ENCODE results near the gene SLC35B1. TPM values are rescaled to one million over a fixed set of nuclear protein-coding genes. Genes with fewer than 3 reads are reported as not detected.
"Not testable (repeated sequence)": the region's sequence is repeated elsewhere in the genome, so short reads cannot be mapped to it uniquely, and the experiment has no call there.

SLC35B1 gene
- total RNA-seq, 1 experiment from 2014 or later, result 112 TPM

DNA sequence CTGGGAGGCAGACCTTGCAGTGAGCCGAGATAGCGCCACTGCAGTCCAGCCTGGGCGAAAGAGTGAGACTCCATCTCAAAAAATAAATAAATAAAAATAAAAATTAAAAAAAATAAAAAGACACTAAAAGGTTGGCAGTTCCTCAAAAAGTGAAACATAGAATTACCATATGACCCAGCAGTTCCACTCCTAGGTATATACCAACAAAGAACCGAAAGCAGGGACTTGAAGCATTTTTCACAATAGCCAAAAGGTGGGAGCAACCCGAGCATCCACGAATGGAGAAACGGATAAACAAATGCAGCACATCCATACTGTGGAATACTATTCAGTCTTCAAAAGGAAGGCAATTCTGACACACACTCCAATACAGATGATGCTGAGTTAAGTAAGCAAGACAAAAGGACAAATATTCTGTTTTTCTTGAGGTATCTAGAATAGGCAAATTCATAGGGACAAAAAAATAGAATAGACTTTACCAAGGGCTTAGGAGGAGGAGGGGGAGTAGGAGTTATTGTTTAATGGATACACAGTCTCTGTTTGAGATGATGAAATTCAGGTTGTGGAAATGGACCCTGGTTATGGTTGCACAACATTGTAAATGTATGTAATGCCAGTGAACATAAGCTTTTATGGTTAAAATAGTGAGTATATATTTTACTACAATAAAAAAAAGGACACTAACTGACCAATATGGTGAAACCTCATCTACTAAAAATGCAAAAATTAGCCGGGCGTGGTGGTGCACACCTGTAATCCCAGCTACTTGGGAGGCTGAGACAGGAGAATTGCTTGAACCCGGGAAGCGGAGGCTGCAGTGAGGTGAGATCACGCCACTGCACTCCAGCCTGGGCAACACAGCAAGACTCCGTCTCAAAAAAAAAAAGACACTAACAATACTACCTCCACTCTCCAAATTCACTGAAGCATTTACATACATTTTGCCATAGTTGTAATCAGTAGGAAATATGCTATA, 27.0 kb upstream of the SLC35B1 start:
- no peak for DNase-seq (ENCODE audit: low spot score)

DNA sequence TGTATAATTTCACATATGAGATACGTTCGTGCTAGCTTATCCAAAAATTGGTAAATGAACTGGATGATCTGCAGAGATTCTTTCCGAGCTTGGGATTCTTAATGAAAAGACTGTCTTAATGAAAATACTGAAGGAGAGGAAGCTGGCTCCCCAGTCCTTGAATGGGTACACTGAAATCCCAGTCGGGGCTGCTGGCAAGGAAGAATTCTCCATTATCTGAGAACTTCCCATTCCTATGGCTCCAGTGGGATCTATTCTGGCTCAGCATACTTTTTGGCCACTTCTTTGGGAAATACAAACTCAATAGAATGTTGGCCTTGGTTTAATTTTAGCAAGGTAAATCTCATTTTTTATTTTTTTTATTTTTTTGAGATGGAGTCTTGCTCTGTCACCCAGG, 23.7 kb upstream of the SLC35B1 start:
- DNase-seq (ENCODE audit: low spot score), result no peak

DNA sequence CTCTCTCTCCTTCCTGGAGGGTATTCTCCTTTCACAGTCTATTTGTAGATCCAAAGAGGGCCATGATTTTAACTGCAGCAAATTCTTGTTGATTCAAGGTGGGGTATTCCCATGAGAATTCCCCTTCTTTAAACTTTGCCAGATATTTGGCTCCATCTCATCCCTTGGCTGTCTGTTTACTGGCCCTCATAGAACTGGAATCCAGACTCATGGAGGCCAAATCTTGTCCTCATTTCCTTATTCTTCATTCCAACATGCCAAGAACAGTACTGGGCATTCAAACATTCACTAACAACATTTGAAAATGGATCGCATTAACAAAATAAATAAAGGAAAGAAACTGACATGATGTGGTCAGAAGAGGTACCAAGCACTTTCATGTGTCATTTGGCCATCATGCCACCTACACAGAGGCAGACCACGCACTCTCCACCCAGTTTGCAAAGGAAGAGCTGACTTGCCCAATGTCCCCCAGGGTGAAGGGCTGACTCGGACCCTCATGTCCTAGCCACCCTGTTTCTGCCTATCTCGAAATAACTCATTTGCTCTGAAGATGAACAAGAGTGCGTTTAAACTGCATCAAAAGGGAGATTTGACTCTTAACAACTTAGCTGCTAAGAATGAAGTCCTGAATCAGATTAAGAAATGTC, 23.1 kb upstream of the SLC35B1 start:
- no peak for DNase-seq (ENCODE audit: low spot score)

DNA sequence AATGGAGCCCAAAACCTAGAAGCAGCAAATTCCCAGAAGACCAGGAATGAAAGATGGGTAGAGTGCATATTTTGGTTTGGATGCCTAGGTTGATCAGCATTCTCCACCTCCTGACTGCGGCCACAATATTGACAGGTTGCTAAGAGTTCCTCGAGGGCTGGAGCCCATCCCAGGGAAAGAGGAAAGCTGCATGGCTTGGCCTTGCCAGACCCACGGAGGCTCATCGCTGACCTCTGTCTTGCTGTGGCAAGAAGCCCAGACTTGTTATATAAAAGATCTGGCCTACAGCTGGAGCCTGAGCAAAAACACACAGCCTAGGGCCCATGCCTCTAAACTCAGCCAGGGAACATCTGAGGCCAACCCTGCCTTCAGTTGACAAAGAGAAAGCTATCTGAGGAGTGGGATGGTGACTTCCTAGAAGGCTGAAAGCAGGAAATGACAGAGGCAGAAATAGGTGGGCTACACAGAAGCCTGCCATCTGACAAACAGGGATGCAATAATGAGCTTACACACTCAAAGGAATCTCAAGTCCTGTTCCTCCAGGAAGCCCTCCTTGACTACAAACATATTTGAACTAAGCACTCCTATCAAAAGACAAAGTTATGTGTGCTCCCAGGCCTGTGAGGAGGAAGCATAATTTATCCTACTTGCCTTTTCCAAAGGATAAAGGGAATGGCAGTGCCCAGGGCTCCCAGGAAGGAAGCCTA, 22.5 kb upstream of the SLC35B1 start:
- no peak for DNase-seq (ENCODE audit: low spot score)

DNA sequence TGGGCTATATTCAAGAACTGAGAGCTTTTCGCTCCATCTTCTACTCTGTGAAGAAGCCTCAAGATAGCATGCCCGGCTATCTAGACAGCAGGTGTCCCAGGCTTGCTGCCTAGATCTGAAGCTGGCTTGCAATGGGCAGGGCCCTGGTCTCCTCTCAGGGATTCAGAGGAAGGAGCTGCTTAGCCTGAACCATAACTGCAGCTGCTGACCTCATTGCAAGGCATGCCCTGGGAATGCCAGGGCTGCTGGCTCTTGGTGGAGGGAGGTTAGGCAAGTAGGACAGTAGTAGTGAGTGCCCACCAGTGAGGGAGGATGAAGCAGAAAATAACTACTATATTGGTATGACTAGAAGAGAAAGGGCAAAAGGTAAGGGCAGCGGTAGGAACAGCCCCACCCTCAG, 21.3 kb upstream of the SLC35B1 start:
- DNase-seq (ENCODE audit: low spot score), result no peak

DNA sequence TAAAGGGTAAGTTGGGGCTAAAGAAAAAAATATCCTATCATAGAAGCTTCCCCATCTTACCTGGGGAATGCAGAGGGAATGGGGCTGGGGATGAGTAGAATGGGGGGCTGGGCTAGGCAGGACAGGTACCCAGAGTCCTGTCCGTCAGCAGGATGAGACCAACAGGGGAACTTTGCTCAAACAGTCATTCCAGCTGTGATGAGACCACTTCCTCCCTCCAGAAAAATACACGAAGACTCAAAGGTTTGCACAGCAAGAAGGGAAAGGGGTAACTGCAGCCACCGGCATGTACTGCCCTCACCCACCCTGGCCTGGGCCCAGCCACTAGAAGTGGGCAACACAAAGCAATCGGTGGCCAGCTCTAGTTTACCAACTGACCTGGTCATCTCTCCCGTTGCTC, 20.7 kb upstream of the SLC35B1 start:
- no peak for DNase-seq (ENCODE audit: low spot score)

DNA sequence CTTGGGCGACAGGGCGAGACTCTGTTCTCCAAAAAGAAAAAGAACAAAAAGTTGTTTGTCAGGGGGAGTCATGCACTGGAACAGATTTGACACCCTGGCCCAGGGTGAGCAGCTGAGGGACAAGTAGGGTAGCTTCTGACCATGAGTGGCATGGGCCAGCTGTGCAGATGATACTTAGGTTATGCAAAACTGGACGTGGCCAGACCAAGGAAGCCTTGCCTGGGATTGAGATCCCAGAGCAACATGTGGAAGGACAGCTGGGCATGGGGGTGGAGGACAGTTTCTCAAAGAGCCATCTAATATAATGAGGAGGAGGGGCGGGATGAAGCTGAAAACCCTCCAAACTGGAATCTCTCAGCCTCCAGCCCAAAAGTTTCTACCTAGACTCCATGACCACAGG, 19.6 kb upstream of the SLC35B1 start:
- DNase-seq (ENCODE audit: low spot score), result no peak

DNA sequence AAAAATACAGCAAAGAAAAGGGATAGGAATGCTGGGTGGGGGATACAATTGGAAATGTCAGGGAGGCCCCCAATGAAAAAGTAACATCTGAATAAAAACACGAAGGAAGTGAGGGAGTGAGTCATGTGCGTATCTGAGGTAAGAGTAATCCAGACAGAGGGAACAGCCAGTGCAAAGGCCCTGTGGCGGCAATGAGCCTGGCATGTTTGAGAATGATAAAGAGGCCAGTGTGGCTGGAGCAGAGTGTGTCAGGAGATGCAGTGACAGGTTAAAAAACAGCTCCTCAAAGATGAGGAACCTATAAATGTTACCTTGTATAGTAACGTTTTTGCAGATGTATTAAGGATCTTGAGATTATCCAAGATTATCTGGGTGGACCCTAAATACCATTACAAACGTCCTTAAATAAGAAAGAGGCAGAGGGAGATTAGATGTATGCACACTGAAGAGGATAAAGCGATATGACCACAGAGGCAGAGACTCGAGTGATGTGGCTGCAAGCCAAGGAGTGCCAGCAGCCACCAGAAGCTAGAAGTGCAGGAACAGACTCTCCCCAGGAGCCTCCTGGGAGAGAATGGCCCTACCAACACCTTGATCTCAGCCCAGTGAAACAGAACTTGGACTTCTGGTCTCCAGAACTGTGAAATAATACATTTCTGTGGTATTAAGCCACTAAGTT, 17.8 kb upstream of the SLC35B1 start:
- DNase-seq (ENCODE audit: low spot score), result no peak

DNA sequence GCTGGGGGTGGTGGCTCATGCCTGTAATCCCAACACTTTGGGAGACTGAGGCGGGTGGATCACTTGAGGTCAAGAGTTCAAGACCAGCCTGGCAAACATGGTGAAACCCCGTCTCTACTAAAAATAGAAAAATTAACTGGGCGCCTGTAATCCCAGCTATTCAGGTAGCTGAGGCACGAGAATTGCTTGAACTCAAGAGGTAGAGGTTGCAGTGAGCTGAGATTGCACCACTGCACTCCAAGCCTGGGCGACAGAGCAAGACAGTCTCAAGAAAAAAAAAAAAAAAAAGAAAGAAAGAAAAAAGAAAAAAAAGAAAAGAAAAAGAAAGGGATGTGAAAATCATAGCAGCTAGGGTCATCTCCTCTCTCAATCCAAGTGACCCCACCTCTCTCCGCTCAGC, 16.8 kb upstream of the SLC35B1 start:
- not testable (repeated sequence) for DNase-seq (ENCODE audit: low spot score)

DNA sequence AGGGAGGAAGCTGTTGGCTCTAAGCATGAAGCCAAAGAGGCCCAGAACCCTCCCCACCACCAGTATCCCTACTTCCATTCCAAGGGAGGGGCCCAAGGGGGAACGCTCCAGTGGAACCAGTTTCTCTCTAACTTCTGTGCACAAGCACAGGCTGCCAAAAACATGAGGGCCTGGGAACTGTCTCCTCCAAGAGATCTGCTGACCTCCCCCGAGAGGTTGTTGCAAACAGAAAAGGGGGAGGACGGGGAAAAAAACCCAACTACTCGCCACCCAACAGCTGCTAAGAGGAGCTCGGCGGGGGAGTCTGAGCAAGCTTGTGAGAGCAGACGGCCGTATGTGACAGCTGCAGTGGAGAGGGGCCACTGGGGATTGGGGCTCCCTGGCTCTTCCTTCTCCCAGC, 15.7 kb upstream of the SLC35B1 start:
- DNase-seq (ENCODE audit: low spot score), result no peak

DNA sequence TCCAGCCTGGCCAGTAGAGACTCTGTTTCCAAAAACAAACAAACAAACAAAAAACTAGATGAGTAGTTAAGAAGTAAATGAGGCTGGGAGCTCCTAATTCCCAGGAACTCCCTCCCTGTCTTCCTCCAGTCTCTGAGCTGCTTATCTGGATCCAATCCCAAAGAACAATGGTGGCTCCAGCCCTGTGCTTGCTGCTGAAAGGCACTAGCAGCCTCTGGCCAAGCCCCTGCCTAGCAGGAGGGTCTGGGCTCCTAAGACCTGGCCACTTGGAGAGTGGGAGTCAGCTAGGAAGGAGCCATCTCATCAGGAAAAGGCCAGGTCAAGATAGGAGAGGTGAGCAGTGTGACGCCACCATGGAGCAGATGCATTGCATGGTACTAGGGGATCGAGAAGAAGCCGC, 14.3 kb upstream of the SLC35B1 start:
- no peak for DNase-seq (ENCODE audit: low spot score)

DNA sequence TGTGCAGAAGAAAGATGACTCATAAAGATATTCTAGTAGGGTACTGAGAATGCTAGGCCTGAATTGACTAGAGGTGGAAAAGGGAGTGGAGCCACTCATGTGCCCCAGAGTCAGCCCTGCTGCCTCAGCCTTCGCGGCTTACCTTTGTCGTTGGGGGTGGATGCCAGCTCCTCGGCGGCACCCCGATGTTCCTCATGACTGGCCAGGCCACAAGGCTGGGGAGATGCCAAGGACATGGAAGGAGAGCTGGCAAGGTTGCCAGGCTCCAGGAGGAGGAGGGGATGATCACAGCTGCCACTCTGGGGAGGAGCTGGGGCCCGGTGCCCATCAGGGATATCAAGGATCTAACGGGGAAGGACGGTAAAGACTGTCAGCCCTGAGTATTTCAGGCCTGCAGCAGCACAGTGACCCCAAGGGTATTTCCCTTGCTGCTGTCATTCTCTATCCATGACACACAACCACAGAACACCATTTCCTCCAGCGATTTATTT, 9.7 kb upstream of the SLC35B1 start:
- DNase-seq (ENCODE audit: low spot score), result no peak

DNA sequence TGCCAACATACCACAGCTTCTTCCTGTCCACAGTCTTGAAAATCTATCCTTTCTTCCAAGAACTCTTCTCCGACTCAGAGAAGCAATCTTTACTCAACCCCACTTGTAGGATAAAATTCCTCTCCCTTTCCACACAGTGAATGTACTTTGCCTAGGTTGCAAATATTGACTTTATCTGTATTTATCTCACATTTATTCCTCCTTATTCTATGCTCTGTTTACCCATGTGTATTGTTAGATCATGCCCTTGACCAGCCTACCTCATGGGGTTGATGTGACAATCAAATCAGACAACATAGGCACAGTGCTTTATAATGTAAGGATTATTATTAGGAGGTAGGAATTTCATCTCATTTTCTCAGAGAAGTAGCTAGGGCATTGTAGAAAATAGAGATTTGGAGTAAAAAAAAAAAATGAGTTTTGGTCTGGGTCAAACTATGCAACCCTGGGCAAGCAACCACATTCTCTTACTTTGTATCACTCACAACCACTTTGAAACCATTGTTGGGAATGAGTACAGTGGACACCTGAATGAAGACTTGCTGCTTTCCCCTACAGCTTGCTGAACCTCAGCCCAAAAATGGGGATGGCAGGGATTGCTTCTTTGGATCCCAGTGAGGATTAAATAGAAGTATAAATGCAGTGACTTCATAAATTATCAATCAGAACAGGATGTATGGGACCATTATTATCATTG, 9.1 kb upstream of the SLC35B1 start:
- no peak for DNase-seq (ENCODE audit: low spot score)

DNA sequence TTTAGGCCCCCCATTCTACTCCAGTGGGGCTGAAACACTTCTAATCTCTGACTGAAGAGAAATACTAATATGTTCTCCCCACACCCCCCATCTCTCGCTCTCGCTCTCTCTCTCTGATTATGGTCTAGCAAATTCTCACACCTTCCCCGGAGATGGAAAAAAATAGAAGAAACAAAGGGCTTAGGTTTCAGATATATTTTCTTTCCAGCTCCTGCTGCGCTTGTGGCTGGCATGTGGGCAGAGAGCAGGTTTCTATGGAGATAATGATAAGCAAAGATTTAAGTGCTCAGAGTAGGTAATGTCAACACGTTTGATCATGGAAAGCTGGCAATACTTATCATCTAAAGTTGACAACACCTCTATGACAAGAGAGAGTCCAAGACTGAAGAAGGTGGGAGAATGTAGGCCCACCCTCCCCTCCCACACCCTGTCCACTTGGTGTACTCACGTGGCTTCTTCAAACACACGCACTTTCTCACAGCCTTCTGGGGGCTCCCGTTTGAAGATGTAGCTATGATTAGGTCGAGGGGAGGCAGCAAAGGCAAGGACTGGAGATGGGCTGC, 8.0 kb upstream of the SLC35B1 start:
- no peak for DNase-seq (ENCODE audit: low spot score)

DNA sequence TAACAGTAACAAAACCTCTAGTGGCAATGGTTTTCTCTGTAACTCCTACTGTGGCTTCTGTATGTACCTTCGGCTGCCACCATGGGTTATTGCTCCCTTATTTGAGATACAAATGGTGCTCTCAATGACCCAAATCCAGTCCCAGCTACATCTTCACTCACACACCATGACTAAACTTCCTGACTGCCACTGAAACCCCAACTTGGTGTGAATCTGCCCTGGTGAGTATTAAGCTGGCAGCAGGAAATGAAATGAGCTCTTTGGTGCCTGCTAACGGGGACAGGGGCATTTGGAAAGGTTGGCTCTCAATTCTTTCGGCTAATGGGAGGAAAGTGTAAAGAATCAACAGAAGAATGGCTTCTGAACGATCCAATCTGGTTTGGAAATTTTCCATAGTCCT, 7.5 kb upstream of the SLC35B1 start:
- DNase-seq (ENCODE audit: low spot score), result no peak

DNA sequence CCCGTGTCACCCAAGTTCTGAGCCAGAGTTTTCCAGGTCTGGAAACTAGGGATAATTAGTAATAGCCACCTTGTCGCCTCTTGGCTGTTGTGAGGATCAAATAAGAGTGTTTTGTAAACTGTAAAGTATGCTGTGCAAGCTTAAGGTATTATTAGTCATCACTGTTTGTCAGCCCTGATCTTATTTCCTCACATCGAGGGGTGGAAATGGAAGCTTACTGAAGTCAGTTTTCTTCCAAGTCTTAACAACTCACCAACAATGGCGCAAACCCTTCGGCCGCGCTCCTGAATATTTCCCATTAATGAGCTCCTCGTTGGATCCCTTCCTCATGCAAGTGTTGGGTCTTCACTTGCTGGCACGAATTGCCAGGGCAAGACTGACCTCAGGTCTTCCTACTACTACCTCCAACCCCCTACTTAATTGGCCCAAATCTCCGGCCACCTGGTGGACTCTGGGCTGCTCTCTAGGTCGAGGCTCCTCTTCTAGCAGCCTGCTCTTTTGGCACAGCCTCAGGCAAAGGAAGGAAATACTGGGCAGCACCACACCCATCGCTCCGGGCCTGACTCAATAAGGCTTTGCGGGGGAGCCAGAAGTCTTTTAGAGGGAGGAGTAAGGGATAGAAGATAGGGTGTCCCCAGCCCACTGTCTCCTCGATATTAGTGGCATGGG, 885 bp upstream of the SLC35B1 start:
- DNase-seq (ENCODE audit: low spot score), result peak; percentile 58

DNA sequence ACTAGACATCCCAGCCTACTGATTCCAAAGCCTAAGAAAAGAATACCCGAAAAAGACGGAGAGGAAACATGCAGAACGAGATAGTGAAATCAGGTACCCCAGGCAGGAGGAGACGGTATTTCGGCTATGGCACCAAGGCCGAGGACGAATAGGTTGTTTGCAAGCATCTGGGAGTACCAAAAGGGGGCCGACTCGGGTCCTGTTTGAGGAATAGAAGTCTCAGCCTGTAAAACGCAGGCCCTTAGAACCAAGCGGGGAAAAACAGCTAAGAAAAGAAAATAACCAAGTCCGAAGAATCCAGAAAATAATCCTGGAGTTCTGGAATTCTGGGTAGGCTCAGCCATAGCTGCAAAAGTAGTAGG, 537 bp downstream of the SLC35B1 start:
- DNase-seq (ENCODE audit: low spot score), result no peak

DNA sequence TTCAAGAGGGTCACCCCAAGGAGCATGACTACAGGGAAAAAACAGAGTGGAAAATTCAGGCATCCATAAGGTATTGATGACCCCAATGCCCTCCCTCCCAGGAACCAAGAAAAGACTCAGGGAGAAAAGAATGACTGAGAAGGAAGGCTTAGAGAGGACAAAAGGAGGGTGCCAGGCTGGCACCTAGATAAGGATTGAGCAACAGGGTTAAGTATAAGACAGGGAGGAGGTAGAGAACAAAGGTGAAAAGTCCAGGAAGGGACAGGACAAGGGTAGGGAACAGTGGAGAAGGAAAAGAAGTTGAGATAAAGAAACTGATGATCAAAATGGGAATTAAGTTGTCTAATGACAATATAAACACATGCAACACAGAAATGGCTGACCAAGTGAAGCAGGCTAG, 2.5 kb downstream of the SLC35B1 start:
- DNase-seq (ENCODE audit: low spot score), result no peak

DNA sequence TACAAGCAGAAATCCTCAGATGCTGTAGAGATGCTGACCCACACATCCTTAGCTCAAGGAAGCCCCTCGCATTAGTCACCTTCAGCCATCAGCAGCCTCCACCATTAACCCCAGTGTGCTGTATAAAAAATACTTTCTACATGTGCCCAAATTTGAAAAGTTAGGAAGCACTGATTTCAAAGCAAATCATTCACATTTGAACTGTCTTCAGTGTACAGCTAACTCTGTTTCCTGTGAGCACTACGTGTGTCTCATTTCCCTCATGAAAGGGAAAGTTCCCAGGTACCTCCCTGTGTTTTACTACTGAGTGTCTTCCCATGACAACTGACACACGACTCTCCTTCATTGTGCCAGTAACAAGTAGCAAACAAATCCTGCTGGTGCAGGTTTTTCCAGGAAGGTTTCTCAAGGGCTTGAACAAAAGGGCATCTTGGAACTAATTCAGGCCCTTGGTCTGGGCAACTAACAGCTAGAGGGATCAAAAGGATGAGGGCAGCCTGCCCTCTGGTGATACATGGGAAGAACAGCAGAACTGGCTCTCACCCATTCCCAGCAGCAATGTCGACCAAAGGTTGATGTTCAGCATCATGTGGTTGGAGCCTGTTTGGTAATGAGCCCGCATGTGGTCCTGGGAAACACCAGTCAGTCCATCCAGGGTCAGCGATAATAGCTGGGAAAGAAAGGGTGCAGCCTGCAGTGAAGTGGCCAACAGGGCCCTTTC, 4.0 kb downstream of the SLC35B1 start:
- DNase-seq (ENCODE audit: low spot score), result peak; percentile 52

DNA sequence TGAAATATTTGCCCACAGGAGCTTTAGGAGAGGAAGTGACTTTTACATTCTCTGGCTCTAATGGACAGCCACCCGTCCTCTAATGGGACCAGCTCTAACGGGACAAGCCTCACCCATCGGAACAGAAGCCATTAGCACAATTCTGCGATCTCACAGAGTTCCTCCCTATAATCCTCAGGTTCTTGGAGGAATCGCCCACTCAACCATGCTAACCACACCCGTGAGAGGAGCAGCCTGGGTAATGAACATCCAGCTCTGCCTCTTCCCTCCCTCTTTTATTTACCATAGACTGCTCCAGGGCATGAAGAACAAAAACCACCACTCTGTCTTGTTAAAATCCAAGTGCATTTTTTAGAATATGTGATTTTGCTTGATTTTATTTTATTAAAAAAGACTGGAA, 6.8 kb downstream of the SLC35B1 start:
- DNase-seq (ENCODE audit: low spot score), result no peak
